HepG2 (cell line): Measurements from ENCODE around the gene ACE. TPM values are rescaled to one million over a fixed set of nuclear protein-coding genes. Genes with fewer than 3 reads are reported as not detected.

Experiments used
- CHD2 ChIP-seq: IDR thresholded peaks from 2 replicates; pipeline ENCODE4 v1.6.1; 2011; ENCODE audit warnings: low read depth, low read length, improper control_type of control experiment
- THAP7 ChIP-seq: sonication (generic); formaldehyde crosslinking; IDR thresholded peaks from 2 replicates; pipeline ENCODE4 v1.8.1; 2023; ENCODE audit warnings: mild to moderate bottlenecking, missing genetic modification reagents
- ZFP36 ChIP-seq: fragments of 150-350 bp; IDR thresholded peaks from 2 replicates; pipeline ENCODE4 v1.6.1; 2018; ENCODE audit warnings: borderline replicate concordance, low read length, low read depth; ENCODE audit not compliant: partially characterized antibody
- ZNF205 ChIP-seq: IDR thresholded peaks from 2 replicates; pipeline ENCODE4 v1.6.1; 2018; ENCODE audit warnings: missing biosample characterization, missing genetic modification reagents
- ZNF232 ChIP-seq: sonication (generic); formaldehyde crosslinking; IDR thresholded peaks from 2 replicates; pipeline ENCODE4 v1.4.0; 2020; ENCODE audit warnings: missing genetic modification reagents, borderline replicate concordance
- ZNF75D ChIP-seq: sonication (generic); formaldehyde crosslinking; IDR thresholded peaks from 2 replicates; pipeline ENCODE4 v1.8.1; 2023; ENCODE audit warnings: missing genetic modification reagents, mild to moderate bottlenecking, borderline replicate concordance
- ZNF788 ChIP-seq: sonication (generic); formaldehyde crosslinking; IDR thresholded peaks from 2 replicates; pipeline ENCODE4 v1.5.0; 2020; ENCODE audit warnings: mild to moderate bottlenecking, missing genetic modification reagents, borderline replicate concordance
- polyA plus RNA-seq, 8 experiments: library from polyadenylated mRNA; depleted of rRNA in 3 of 8; stranded (reverse) in 7 of 8; unstranded in 1 of 8; fragments of >200 nt; fragmentation: Illumina TruSeq in 4 of 8; extraction: Trizol in 4 of 8; gene quantifications; 2 replicates each; pipeline versions ENCODE4 v1.2.1 to v1.2.3, GENCODE V29; 2011 to 2016; ENCODE audit warnings: low read depth in 4 of 8, missing spikeins in 1 of 8, mixed read lengths in 1 of 8; ENCODE audit not compliant: insufficient read depth in 1 of 8
- total RNA-seq, 5 experiments: library from RNA; depleted of rRNA; stranded (reverse); fragments of >200 nt; fragmentation: Illumina TruSeq; extraction: Trizol; gene quantifications; 2 replicates each; pipeline ENCODE4 v1.2.3, GENCODE V29; 2016; ENCODE audit warnings: low read depth in 1 of 5
- TF ChIP-seq, protein P1 (sequence below): sonication (generic); formaldehyde crosslinking; IDR thresholded peaks from 2 replicates; pipeline ENCODE4 v1.5.0; 2020; ENCODE audit warnings: mild to moderate bottlenecking, missing genetic modification reagents, moderate library complexity
- TF ChIP-seq, protein P2 (sequence below): IDR thresholded peaks from 2 replicates; pipeline ENCODE4 v1.6.1; 2016

Gene ACE
- total and polyA plus RNA-seq, 2 of the 13 experiments (the other 11 are each of a cell fraction or from before 2014, with no cell fraction given), result 0.08 to 0.13 TPM

- TF ChIP-seq THAP7, result no peak
- no peak for TF ChIP-seq ZNF788 (CRISPR knock-in tag)
- TF ChIP-seq ZNF232 (CRISPR knock-in tag), result no peak
- no peak for TF ChIP-seq CHD2
- TF ChIP-seq, protein P1, sequence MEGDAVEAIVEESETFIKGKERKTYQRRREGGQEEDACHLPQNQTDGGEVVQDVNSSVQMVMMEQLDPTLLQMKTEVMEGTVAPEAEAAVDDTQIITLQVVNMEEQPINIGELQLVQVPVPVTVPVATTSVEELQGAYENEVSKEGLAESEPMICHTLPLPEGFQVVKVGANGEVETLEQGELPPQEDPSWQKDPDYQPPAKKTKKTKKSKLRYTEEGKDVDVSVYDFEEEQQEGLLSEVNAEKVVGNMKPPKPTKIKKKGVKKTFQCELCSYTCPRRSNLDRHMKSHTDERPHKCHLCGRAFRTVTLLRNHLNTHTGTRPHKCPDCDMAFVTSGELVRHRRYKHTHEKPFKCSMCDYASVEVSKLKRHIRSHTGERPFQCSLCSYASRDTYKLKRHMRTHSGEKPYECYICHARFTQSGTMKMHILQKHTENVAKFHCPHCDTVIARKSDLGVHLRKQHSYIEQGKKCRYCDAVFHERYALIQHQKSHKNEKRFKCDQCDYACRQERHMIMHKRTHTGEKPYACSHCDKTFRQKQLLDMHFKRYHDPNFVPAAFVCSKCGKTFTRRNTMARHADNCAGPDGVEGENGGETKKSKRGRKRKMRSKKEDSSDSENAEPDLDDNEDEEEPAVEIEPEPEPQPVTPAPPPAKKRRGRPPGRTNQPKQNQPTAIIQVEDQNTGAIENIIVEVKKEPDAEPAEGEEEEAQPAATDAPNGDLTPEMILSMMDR, result peak; percentile 63
- TF ChIP-seq, protein P2, sequence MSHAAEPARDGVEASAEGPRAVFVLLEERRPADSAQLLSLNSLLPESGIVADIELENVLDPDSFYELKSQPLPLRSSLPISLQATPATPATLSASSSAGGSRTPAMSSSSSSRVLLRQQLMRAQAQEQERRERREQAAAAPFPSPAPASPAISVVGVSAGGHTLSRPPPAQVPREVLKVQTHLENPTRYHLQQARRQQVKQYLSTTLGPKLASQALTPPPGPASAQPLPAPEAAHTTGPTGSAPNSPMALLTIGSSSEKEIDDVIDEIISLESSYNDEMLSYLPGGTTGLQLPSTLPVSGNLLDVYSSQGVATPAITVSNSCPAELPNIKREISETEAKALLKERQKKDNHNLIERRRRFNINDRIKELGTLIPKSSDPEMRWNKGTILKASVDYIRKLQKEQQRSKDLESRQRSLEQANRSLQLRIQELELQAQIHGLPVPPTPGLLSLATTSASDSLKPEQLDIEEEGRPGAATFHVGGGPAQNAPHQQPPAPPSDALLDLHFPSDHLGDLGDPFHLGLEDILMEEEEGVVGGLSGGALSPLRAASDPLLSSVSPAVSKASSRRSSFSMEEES, result no peak
- TF ChIP-seq ZFP36, result no peak
- TF ChIP-seq ZNF75D, result no peak
- TF ChIP-seq ZNF205 (CRISPR knock-in tag), result no peak
Measured at GRCh38 chr17:63436523-63437110, 40.2 kb upstream of the ACE start (continued).
